GM13977 (cell line): ENCODE results near the gene DOK7.

Experiments
- DNase-seq: peaks from one replicate; pipeline ENCODE4 v3.0.0; 2012; ENCODE audit warnings: low spot score
- CTCF ChIP-seq: IDR thresholded peaks from 2 replicates; pipeline ENCODE4 v1.5.1; 2012; ENCODE audit warnings: mild to moderate bottlenecking, control low read depth; ENCODE audit not compliant: insufficient read depth; ENCODE audit errors: extremely low read depth, missing control alignments
- in situ Hi-C: fragments of 300-500 bp; cut with MboI; formaldehyde crosslinking; loops from one replicate; pipeline ENCODE4 v1.12.0; 2022; ENCODE audit warnings: low sequenced_read_pairs, low pct_unique_long_range_greater_than_20kb, mixed read lengths, inconsistent platforms; ENCODE audit not compliant: unreplicated experiment

The DOK7 gene

GRCh38 chr4:3516836-3517730 lies 54.0 kb downstream of the DOK7 start:
- in situ Hi-C loops = no loop called here
- TF ChIP-seq CTCF = no peak
- DNase-seq = no peak

DNA sequence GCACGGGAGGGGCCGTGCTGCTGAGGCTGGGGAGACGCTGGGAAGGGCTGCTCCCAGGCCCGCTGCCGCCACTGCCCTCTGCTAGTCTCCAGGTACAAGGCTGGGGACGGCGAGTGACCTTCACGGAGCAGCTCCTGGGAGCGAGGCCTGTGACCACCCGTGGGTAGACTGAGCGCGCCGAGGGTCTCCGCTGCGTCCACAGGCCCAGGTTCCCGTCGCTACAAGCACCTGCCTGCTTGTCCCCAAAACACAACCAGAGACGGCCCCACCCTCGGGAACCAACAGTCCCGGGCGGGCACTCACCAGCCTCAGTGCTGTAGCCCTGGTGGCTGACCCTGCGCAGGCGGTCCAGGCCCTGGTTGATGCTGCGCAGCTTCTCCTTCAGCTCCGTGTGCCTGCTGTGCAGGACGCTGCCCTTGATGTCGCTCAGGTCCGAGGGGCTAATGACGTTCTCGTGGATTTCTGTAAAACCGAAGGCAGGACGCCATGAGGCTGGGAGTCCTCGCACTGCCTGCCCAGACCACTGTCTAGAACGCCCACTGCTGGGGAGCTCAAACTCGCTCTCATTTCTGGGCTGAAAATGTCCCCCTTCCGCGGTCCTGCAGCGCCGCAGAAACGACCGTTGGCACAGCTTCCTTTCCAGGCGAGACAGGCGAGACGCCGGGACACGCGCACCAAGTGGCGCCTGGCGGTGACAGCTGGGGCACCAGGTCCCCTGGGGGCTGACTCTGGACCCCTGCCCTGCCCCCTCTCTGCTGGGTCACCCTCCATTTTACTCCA lies 54.8 kb downstream of the DOK7 start:
- in situ Hi-C loops = no loop called here
- no peak for DNase-seq
- TF ChIP-seq CTCF = no peak

DNA sequence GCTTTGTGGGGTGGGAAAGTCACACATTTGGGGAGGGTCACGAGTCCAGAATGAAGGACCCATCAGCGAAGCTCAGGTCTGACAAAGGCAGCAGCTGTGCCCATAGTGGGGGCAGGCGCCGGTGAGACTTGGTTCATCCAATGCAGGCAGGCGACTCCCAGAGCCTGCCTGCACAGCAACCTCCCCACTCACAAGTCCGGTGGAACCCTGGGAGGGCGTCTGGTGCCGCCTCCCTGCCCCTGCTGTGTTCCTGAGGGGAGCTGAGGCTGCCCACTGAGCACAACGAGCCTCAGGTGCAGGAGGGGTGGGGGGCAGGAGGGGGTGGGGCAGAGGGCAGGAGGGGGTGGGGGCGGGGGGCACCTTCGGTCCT lies 55.4 kb downstream of the DOK7 start:
- no peak for TF ChIP-seq CTCF
- in situ Hi-C loops = no loop called here
- DNase-seq = no peak

DNA sequence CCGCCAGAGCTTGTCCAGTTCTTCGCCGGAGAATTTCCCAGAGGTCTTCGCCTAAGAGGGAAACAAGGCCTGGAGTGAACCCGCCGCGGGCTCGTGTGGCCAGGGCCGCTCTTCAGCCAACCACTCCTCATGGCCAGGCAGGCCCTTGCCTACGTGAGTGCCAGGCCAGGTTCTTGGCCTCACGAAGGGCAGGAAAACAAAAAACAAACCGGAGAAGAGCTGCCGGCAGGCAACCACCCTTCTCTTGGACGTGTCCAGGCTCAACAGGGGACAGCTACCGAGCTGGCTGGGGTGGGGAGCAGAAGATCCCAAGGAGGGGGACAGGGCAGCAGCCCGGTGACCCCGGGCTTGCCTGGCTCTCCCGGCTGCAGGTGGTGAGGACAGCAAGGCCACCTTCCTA lies 55.8 kb downstream of the DOK7 start:
- in situ Hi-C loops = no loop called here
- no peak for TF ChIP-seq CTCF
- DNase-seq = no peak

- no peak for TF ChIP-seq CTCF
- no peak for DNase-seq
- in situ Hi-C loops = no loop called here
Measured at GRCh38 chr4:3519468-3520264, 56.6 kb downstream of the DOK7 start.

DNA sequence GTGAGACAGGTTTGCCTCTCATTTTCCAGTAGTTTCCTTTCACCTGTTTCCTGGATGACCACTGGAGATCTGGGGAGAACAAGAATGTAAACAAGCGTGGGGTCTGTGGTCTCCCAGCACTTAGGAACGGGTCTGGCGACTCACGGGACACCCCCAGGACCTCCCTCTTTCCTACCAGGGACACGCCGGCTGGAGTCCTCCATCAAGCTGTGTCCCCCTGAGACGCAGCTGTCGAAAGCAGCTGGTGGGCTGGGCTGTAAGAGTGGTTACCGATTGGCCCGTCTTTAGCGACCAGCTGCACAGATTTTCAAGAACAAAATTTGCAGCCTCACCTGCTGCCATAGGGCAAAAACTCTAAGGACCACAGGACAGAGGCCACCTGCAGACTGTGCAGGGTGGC lies 57.2 kb downstream of the DOK7 start:
- in situ Hi-C loops = no loop called here
- no peak for TF ChIP-seq CTCF
- DNase-seq = no peak
